GM18870 (cell line): ENCODE results near the gene SERTAD3.
"Not testable (repeated sequence)": the region's sequence is repeated elsewhere in the genome, so short reads cannot be mapped to it uniquely, and the experiment has no call there.

Experiments
- ATAC-seq: cut with Tn5 transposase; IDR thresholded peaks from one replicate; pipeline ENCODE4 v1.9.1; 2021; ENCODE audit warnings: moderate library complexity; ENCODE audit not compliant: unreplicated experiment

SERTAD3 gene

GRCh38 chr19:40411958-40412499, 32.1 kb downstream of the SERTAD3 start:
- no peak for ATAC-seq

- ATAC-seq = no peak
These were observed 32.9 kb downstream of the SERTAD3 start for GRCh38 chr19:40411125-40411842.

- ATAC-seq = no peak
These were observed 34.1 kb downstream of the SERTAD3 start for GRCh38 chr19:40410030-40410389.

- not testable (repeated sequence) for ATAC-seq
These were observed 35.6 kb downstream of the SERTAD3 start for GRCh38 chr19:40408598-40408925.

GRCh38 chr19:40407714-40408597, 36.2 kb downstream of the SERTAD3 start:
- ATAC-seq = no peak

DNA sequence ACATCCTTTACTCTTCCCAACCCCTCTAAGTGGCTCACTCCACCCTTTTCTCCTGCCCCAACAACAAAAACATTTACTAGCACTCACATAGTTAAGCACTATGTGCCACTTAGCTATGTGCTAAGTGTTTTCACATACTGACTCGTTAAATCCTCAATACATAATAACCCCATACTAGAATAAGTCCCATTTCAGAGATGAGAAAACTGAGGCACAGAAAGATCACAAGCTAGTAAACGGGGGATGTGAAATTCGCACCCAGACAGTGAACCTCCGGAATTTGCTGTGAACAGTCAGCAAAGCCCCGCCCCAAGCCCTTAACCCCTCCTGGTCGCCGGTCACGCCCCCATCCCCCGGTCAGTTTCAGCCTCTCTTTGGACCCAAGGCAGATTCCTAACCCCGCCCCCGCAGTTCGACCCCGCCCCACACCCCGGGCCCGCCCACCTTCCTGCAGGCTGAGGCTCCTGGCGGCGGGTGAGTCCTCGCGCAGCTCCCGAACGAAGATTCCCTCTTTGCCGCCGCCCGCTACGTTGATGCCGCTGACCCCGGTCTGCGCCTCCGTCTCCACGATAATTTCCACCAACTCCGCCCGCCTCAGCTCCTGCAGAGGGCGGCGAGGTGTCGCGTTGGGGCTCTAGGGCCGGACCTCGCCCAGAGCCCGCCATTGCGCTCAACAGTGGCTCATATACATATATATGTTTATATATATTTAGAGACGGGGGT, 40.7 kb downstream of the SERTAD3 start:
- ATAC-seq = no peak

- ATAC-seq = no peak
These were observed 43.6 kb downstream of the SERTAD3 start for GRCh38 chr19:40400559-40400958.

DNA sequence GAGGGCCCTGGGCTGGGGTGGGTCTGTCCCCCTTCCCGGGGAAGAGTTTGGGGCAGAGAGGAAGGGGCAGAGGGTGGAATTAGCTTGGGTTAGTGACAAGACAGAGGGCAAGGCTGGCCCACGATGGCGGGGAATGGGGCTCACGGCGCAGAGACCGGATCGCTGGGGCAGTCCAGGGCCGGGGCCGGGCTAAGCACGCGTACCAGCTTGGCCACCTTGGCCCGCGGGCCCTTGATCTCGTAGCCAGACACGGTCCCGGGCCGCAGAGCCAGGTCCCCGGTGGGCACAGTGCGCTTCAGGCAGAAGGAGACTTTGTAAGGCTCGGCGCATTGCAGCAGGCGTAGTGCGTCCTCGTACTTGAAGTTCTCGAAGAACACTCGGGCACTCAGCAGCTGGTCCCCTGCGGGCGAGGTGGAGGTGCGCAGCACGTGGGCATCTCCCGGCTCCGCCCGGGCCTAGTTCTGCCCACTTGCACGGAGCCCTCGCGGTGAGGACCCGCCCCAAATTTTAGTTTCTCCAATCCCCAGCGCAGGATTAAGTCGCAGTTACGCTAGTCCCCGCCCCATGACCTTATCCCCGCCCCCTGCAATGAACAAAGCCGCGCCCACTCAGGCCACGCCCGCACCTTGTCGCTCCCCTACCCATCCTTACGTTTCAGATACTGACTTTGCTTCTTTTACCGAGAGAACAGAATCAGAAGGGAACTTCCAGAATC, 45.6 kb downstream of the SERTAD3 start:
- no peak for ATAC-seq

DNA sequence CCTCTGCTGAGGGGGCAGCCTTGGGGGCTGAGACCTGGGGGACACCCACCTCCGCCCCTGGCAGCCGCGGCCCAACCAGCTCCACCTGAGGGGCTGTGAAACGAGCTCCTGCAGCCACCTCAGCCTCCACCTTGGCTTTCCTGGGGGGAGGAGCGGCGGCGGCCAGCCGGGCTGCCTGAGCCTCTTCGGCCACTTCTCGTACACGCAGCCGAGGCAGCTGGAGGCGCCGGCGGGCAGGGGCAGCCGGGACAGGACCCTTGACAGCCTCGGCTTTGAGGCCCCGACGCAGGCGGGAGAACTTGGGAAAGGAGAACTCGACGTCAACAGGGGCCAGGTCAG, 46.6 kb downstream of the SERTAD3 start:
- no peak for ATAC-seq

DNA sequence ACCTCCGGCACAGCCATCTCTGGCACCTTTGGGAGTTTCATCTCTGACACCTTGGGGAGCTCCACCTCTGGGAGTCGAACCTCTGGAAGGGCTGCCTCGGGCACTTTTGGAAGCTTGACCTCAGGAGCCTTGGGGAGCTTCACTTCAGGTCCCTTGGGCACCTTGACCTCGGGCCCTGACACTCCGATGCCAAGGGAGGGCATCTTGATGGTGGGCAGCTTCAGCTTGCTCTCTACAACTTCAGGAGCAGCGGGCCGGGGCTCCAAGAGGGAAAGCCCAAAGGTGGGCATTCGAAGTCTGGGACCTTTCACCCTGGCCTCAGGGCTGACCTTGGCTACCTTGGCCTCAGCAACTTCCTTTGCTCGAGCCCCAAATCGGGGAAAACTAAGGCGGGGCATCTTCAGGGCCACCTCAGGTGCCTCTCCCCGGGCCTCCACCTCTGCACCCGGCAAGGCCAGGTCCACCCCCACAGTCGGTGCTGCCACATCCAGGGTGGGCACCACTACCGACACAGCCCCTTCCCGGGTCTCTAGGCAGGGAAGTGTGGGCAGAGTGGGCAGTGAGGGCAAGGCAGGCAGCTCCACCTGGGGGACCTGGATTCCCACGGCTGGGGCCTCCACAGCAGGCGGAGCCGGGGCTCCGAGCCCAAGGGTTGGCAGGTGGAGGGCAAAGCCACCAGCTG, 47.1 kb downstream of the SERTAD3 start:
- ATAC-seq = no peak

GRCh38 chr19:40395956-40396355, 48.2 kb downstream of the SERTAD3 start:
- no peak for ATAC-seq

GRCh38 chr19:40394816-40395210, 49.3 kb downstream of the SERTAD3 start:
- ATAC-seq = no peak

- ATAC-seq = no peak
These were observed 50.0 kb downstream of the SERTAD3 start for GRCh38 chr19:40393894-40394815.

- no peak for ATAC-seq
These were observed 51.1 kb downstream of the SERTAD3 start for GRCh38 chr19:40392894-40393517.

- ATAC-seq = no peak
These were observed 52.0 kb downstream of the SERTAD3 start for GRCh38 chr19:40392123-40392522.
